OCI-LY3 (cell line): Measurements from ENCODE around the gene AK2.
A peak's percentile ranks its signal among the peaks of the same experiment; 100 is the strongest.

ENCODE experiments used
- H2AFZ ChIP-seq: fragments of 200-600, 300-600 bp; shearing (Covaris generic); 2 replicates; pipeline ENCODE4 v1.6.0; 2014; ENCODE audit warnings: antibody characterized with exemption, low read depth, low read length
- H3K27ac ChIP-seq: fragments of 200-600, 300-600 bp; sonication (generic); 2 replicates; pipeline ENCODE4 v1.5.1; 2014; ENCODE audit warnings: mild to moderate bottlenecking, low read length, moderate library complexity, mixed read lengths
- H3K27me3 ChIP-seq: fragments of 200-600, 300-600 bp; sonication (generic); 2 replicates; pipeline ENCODE4 v1.6.1; 2014; ENCODE audit warnings: low read depth, low read length, mixed read lengths
- H3K36me3 ChIP-seq: fragments of 200-600, 300-600 bp; sonication (generic); replicated peaks from 2 replicates; pipeline ENCODE3; 2014; ENCODE audit warnings: low read depth, low read length, mixed read lengths
- H3K4me1 ChIP-seq: fragments of 300-600, 200-600 bp; sonication (generic); 2 replicates; pipeline ENCODE4 v1.6.1; 2014; ENCODE audit warnings: low read length, mixed read lengths
- H3K4me2 ChIP-seq: fragments of 200-600, 300-600 bp; sonication (generic); 2 replicates; pipeline ENCODE4 v1.6.1; 2014; ENCODE audit warnings: low read length, mixed read lengths
- H3K4me3 ChIP-seq: fragments of 300-600, 200-600 bp; sonication (generic); 2 replicates; pipeline ENCODE4 v1.5.1; 2014; ENCODE audit warnings: antibody characterized with exemption, mild to moderate bottlenecking, low read length, moderate library complexity
- H3K79me2 ChIP-seq: fragments of 300-600, 200-600 bp; shearing (Covaris generic); 2 replicates; pipeline ENCODE4 v1.6.1; 2014; ENCODE audit warnings: mild to moderate bottlenecking, low read length, mixed read lengths
- H3K9ac ChIP-seq: fragments of 300-600, 200-600 bp; shearing (Covaris generic); 2 replicates; pipeline ENCODE4 v1.6.0; 2014; ENCODE audit warnings: mild to moderate bottlenecking, low read length, moderate library complexity
- H3K9me3 ChIP-seq: fragments of 200-600, 300-600 bp; shearing (Covaris generic); 2 replicates; pipeline ENCODE4 v1.6.1; 2014; ENCODE audit warnings: low read length, mixed read lengths; ENCODE audit not compliant: insufficient read depth
- H4K20me1 ChIP-seq: fragments of 200-600, 300-600 bp; sonication (generic); 2 replicates; pipeline ENCODE4 v1.6.1; 2016; ENCODE audit warnings: low read length, mixed read lengths; ENCODE audit not compliant: insufficient read depth
- EZH2phosphoT487 ChIP-seq: fragments of 200-600 bp; shearing (Covaris generic); IDR thresholded peaks from 2 replicates; pipeline ENCODE4 v1.6.1; 2018; ENCODE audit warnings: antibody characterized with exemption, mixed run types, low read depth
- TF ChIP-seq, protein P1 (sequence below): fragments of 200-600, 300-600 bp; sonication (generic); IDR thresholded peaks from 2 replicates; pipeline ENCODE4 v1.5.1; 2014; ENCODE audit warnings: antibody characterized with exemption, low read length, low read depth

Gene AK2

DNA sequence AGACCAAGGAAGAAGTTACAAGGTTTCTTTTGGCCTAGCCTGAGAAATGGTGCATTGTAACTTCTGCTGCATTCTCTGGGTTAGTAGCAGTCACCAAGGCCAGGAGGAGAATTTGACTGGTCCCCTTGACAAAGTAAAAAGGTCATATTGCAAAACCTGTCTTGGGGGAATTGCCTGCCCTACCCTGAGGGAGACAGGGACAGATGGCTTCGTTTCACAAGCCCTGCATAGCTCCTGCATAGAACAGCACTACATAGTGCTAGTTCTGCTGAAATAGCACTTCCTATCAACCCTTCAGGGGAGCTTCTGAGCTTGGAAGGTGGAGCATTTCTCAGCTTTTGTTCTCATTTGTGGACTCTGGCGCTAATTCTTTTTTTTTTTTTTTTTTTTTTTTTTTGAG, 20.4 kb upstream of the AK2 start:
- no peak overlapping the region for H2AFZ ChIP-seq
- H3K9ac ChIP-seq = no peak overlapping the region
- no peaks in the 10 kb centered on the region for H3K9me3 ChIP-seq
- H3K36me3 ChIP-seq = no peaks in the 10 kb centered on the region
- H3K4me2 ChIP-seq = no peak overlapping the region
- H3K79me2 ChIP-seq = no peaks in the 10 kb centered on the region
- TF ChIP-seq, protein P1, sequence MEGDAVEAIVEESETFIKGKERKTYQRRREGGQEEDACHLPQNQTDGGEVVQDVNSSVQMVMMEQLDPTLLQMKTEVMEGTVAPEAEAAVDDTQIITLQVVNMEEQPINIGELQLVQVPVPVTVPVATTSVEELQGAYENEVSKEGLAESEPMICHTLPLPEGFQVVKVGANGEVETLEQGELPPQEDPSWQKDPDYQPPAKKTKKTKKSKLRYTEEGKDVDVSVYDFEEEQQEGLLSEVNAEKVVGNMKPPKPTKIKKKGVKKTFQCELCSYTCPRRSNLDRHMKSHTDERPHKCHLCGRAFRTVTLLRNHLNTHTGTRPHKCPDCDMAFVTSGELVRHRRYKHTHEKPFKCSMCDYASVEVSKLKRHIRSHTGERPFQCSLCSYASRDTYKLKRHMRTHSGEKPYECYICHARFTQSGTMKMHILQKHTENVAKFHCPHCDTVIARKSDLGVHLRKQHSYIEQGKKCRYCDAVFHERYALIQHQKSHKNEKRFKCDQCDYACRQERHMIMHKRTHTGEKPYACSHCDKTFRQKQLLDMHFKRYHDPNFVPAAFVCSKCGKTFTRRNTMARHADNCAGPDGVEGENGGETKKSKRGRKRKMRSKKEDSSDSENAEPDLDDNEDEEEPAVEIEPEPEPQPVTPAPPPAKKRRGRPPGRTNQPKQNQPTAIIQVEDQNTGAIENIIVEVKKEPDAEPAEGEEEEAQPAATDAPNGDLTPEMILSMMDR = no peak
- no peak for TF ChIP-seq EZH2phosphoT487
- H3K27me3 ChIP-seq = no peaks in the 10 kb centered on the region
- H4K20me1 ChIP-seq = no peaks in the 10 kb centered on the region
- no peak overlapping the region for H3K27ac ChIP-seq
- H3K4me3 ChIP-seq = no peak overlapping the region
- H3K4me1 ChIP-seq = peaks cover 23% of the 10 kb centered on the region

DNA sequence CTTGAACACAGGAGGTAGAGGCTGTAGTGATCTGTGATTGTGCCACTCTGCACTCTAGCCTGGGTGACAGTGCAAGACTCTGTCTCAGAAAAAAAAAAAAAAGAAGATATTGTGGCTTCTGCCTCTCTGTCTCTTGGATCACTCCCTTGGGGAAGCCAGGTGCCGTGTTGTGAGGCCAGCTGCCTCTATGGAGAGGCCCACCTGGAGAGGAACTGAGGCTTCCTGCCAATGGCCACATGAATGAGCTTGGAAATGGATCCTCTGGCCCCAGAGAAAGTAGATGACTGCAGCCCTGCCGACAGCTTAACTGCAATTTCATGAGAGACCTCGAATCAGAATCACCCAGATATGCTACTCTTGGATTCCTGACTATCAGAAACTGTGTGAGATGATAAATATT, 19.7 kb upstream of the AK2 start:
- H3K4me3 ChIP-seq = no peak overlapping the region
- no peak overlapping the region for H3K9ac ChIP-seq
- H4K20me1 ChIP-seq = no peaks in the 10 kb centered on the region
- H3K27me3 ChIP-seq = no peaks in the 10 kb centered on the region
- H3K79me2 ChIP-seq = no peaks in the 10 kb centered on the region
- no peaks in the 10 kb centered on the region for H3K36me3 ChIP-seq
- no peak overlapping the region for H3K4me2 ChIP-seq
- H3K4me1 ChIP-seq = peaks cover 17% of the 10 kb centered on the region
- no peaks in the 10 kb centered on the region for H3K9me3 ChIP-seq
- TF ChIP-seq, protein P1 = no peak
- no peak for TF ChIP-seq EZH2phosphoT487
- H3K27ac ChIP-seq = no peak overlapping the region
- no peak overlapping the region for H2AFZ ChIP-seq

GRCh38 chr1:33055210-33056008, 18.7 kb upstream of the AK2 start:
- TF ChIP-seq, protein P1 = peak; percentile 55
- TF ChIP-seq EZH2phosphoT487 = no peak
- H3K27ac ChIP-seq = no peak overlapping the region

GRCh38 chr1:33050221-33051076, 13.8 kb upstream of the AK2 start:
- H2AFZ ChIP-seq = no peak overlapping the region

More at GRCh38 chr1:33055210-33056008, 18.7 kb upstream of the AK2 start:
- Histone ChIP-seq H3K4me2 (no peak overlapping the region; the same call in 1 of the 2 replicates), H3K27me3 (no peaks in the 10 kb centered on the region), H2AFZ (no peak overlapping the region), H3K79me2 (no peaks in the 10 kb centered on the region), H3K4me1 (peaks cover 12% of the 10 kb centered on the region), H4K20me1 (no peaks in the 10 kb centered on the region), H3K36me3 (no peaks in the 10 kb centered on the region), H3K9ac (no peak overlapping the region), H3K4me3 (no peak overlapping the region), H3K9me3 (no peaks in the 10 kb centered on the region)

More at GRCh38 chr1:33050221-33051076, 13.8 kb upstream of the AK2 start:
- H4K20me1 ChIP-seq = no peaks in the 10 kb centered on the region
- H3K27ac ChIP-seq = no peak overlapping the region
- no peaks in the 10 kb centered on the region for H3K79me2 ChIP-seq
- H3K27me3 ChIP-seq = no peaks in the 10 kb centered on the region
- no peak for TF ChIP-seq EZH2phosphoT487
- TF ChIP-seq, protein P1 = no peak
- H3K36me3 ChIP-seq = no peaks in the 10 kb centered on the region
- H3K4me3 ChIP-seq = no peak overlapping the region
- no peak overlapping the region for H3K9ac ChIP-seq
- no peaks in the 10 kb centered on the region for H3K4me1 ChIP-seq
- no peaks in the 10 kb centered on the region for H3K9me3 ChIP-seq
- no peak overlapping the region for H3K4me2 ChIP-seq
